Adipocyte (in vitro differentiated cells): ENCODE measurements around the gene PFKFB3.
"Not testable (repeated sequence)": the region's sequence is repeated elsewhere in the genome, so short reads cannot be mapped to it uniquely, and the experiment has no call there.

Experiments used
- DNase-seq: peaks from one replicate; pipeline ENCODE4 v3.0.0-alpha.2; 2015; ENCODE audit warnings: low read depth
- H3K27me3 ChIP-seq: replicated peaks from 2 replicates; pipeline ENCODE4 v1.7.0; 2013; ENCODE audit warnings: mild to moderate bottlenecking, low read length, moderate library complexity; ENCODE audit not compliant: control insufficient read depth, insufficient read depth
- H3K36me3 ChIP-seq: 2 replicates; pipeline ENCODE4 v1.7.0; 2013; ENCODE audit warnings: low read length, mild to moderate bottlenecking, moderate library complexity; ENCODE audit not compliant: control insufficient read depth, insufficient read depth, severe bottlenecking
- H3K4me1 ChIP-seq: 2 replicates; pipeline ENCODE4 v1.7.0; 2013; ENCODE audit warnings: mild to moderate bottlenecking, low read length, moderate library complexity; ENCODE audit not compliant: control insufficient read depth, insufficient read depth
- H3K4me3 ChIP-seq: 2 replicates; pipeline ENCODE4 v1.7.0; 2013; ENCODE audit warnings: mild to moderate bottlenecking, low read length, moderate library complexity
- H3K9ac ChIP-seq: 2 replicates; pipeline ENCODE4 v1.7.0; 2013; ENCODE audit warnings: mild to moderate bottlenecking, low read length, moderate library complexity
- H3K9me3 ChIP-seq: 2 replicates; pipeline ENCODE4 v1.7.0; 2013; ENCODE audit warnings: mild to moderate bottlenecking, low read length, moderate library complexity; ENCODE audit not compliant: control insufficient read depth

PFKFB3 gene

GRCh38 chr10:6204063-6204340 is 1.3 kb downstream of the PFKFB3 start:
- DNase-seq = peak; percentile 54
- peaks cover 33% of the 10 kb centered on the region for H3K4me1 ChIP-seq
- H3K9ac ChIP-seq = peak overlapping the region; percentile 97
- H3K27me3 ChIP-seq = no peaks in the 10 kb centered on the region
- H3K9me3 ChIP-seq = no peaks in the 10 kb centered on the region
- H3K4me3 ChIP-seq = peak overlapping the region; percentile 99
- peaks cover 13% of the 10 kb centered on the region for H3K36me3 ChIP-seq

GRCh38 chr10:6204341-6205191 is 1.8 kb downstream of the PFKFB3 start:
- H3K9me3 ChIP-seq = no peaks in the 10 kb centered on the region
- DNase-seq = peak; percentile 83
- H3K4me3 ChIP-seq = peak overlapping the region; percentile 99
- H3K9ac ChIP-seq = peak overlapping the region; percentile 97
- peaks cover 13% of the 10 kb centered on the region for H3K36me3 ChIP-seq
- no peaks in the 10 kb centered on the region for H3K27me3 ChIP-seq
- peaks cover 32% of the 10 kb centered on the region for H3K4me1 ChIP-seq

GRCh38 chr10:6206486-6206885 is 3.8 kb downstream of the PFKFB3 start:
- H3K9me3 ChIP-seq, H3K9ac ChIP-seq, H3K4me3 ChIP-seq, H3K27me3 ChIP-seq, DNase-seq: not testable (repeated sequence)
- peaks cover 26% of the 10 kb centered on the region for H3K4me1 ChIP-seq
- peaks cover 18% of the 10 kb centered on the region for H3K36me3 ChIP-seq

GRCh38 chr10:6207658-6208057 is 4.9 kb downstream of the PFKFB3 start:
- no peak overlapping the region for H3K4me3 ChIP-seq
- no peaks in the 10 kb centered on the region for H3K9me3 ChIP-seq
- no peak for DNase-seq
- H3K9ac ChIP-seq = no peak overlapping the region
- no peaks in the 10 kb centered on the region for H3K27me3 ChIP-seq
- H3K36me3 ChIP-seq = peaks cover 26% of the 10 kb centered on the region
- H3K4me1 ChIP-seq = peaks cover 25% of the 10 kb centered on the region

DNA sequence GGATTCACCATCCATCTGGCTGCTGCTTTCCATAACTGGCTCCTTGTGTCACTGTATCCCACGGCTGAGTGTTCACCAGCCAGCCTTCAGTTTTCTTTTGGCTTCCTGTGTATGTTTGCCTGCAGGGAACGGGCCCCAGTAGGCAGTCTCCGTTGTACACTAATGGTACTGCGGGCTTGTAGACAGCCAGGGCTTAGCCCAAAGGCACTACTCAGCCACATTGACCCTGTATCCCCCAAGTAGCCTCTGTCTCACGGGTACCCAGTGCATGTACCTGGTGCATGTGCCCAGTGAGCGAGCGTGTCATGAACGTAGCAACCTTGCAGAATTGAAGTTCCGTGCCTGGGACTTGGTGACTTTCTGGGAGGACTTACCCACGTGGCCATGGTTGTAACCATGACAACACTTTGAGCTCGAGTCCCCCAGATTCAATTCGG is 6.1 kb downstream of the PFKFB3 start:
- Histone ChIP-seq H3K9me3 (no peaks in the 10 kb centered on the region), H3K36me3 (peaks cover 34% of the 10 kb centered on the region), H3K9ac (no peak overlapping the region), H3K27me3 (no peaks in the 10 kb centered on the region), H3K4me3 (no peak overlapping the region), H3K4me1 (peaks cover 35% of the 10 kb centered on the region)
- DNase-seq = peak; percentile 19

GRCh38 chr10:6211341-6211670 is 8.6 kb downstream of the PFKFB3 start:
- Histone ChIP-seq H3K9ac (peak overlapping the region; percentile 58), H3K4me3 (no peak overlapping the region), H3K4me1 (peaks cover 30% of the 10 kb centered on the region), H3K9me3 (no peaks in the 10 kb centered on the region), H3K27me3 (no peaks in the 10 kb centered on the region), H3K36me3 (peaks cover 59% of the 10 kb centered on the region)
- no peak for DNase-seq

GRCh38 chr10:6211671-6212635 is 9.2 kb downstream of the PFKFB3 start:
- H3K36me3 ChIP-seq = peaks cover 66% of the 10 kb centered on the region
- no peaks in the 10 kb centered on the region for H3K9me3 ChIP-seq
- peak overlapping the region; percentile 58 for H3K9ac ChIP-seq
- DNase-seq = peak; percentile 51
- peaks cover 30% of the 10 kb centered on the region for H3K4me1 ChIP-seq
- no peak overlapping the region for H3K4me3 ChIP-seq
- no peaks in the 10 kb centered on the region for H3K27me3 ChIP-seq

DNA sequence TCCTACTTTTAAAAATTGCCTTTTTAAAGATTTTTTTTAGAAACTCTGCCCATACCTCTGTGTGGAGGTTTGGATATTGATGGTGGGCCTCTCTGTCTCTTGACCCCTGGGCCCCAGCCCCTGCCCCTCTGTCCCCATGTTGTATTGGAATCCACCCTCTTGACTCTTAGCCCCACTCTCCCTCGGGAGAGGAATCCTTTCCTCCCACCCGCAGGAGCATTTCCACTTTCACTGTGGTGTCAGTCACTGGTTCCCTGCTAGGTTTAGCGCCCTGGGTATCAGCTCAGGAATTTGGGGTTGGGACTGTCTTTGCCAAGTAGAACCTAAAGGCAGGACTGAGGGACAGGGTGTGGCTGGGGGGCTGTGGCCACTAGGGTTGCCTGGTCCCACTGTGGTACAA is 10.1 kb downstream of the PFKFB3 start:
- Histone ChIP-seq H3K4me1 (peaks cover 30% of the 10 kb centered on the region), H3K36me3 (peaks cover 69% of the 10 kb centered on the region), H3K9ac (peak overlapping the region; percentile 58), H3K4me3 (no peak overlapping the region), H3K9me3 (no peaks in the 10 kb centered on the region), H3K27me3 (no peaks in the 10 kb centered on the region)
- no peak for DNase-seq

DNA sequence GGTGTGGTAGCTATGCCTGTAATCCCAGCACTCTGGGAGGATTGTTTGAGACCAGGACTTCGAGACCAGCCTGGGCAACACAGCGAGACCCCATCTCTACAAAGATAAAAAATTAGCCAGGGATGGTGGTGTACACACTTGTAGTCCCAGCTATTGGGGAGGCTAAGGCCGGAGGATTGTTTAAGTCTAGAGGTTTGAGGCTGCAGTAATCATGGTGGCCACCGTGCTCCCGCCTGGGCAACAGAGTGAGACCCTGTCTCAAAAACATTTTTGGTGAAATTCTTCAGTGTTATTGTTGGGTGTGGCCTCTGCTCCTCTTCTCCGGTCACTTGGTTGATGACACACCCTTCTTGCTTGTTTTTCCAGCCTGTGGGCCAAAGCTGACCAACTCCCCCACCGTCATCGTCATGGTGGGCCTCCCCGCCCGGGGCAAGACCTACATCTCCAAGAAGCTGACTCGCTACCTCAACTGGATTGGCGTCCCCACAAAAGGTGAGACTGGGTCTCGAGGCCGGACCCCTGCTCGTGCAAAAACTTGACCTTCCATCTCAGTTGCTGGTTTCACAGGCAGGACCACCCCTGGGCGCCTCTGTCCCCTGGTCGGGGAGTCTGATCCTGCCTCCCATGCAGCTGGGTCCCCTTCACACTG is 10.6 kb downstream of the PFKFB3 start:
- no peak overlapping the region for H3K4me3 ChIP-seq
- H3K27me3 ChIP-seq = no peaks in the 10 kb centered on the region
- H3K4me1 ChIP-seq = peaks cover 30% of the 10 kb centered on the region
- H3K9ac ChIP-seq = no peak overlapping the region
- no peaks in the 10 kb centered on the region for H3K9me3 ChIP-seq
- no peak for DNase-seq
- peaks cover 70% of the 10 kb centered on the region for H3K36me3 ChIP-seq

- Histone ChIP-seq H3K9me3 (no peaks in the 10 kb centered on the region), H3K4me3 (no peak overlapping the region), H3K9ac (no peak overlapping the region), H3K4me1 (peaks cover 30% of the 10 kb centered on the region), H3K36me3 (peaks cover 71% of the 10 kb centered on the region), H3K27me3 (no peaks in the 10 kb centered on the region)
- no peak for DNase-seq
These were observed 11.2 kb downstream of the PFKFB3 start for GRCh38 chr10:6213908-6214307.

DNA sequence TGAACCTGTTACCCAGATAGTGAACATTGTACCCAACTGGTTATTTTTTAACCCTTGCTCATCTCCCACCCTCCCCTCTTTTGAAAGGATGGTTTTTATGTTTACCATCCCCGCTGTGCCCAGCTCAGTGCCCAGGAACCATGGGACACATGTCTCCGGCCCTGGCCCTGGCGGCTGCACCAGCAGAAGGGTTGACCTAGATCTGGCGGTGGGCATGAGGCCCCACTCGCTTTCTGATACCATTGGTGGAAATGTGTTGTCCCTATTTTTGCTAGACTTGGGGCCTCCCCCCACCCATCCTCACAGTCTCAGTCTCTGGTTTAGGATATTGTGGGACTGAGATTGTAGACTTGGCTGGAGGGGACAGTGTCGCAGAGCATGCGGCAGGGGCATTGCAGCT is 11.9 kb downstream of the PFKFB3 start:
- Histone ChIP-seq H3K9me3 (no peaks in the 10 kb centered on the region), H3K9ac (no peak overlapping the region), H3K4me3 (no peak overlapping the region), H3K27me3 (no peaks in the 10 kb centered on the region), H3K4me1 (peaks cover 26% of the 10 kb centered on the region), H3K36me3 (peaks cover 78% of the 10 kb centered on the region)
- no peak for DNase-seq
